Ascending aorta (tissue), 2 donors: ENCODE measurements around the gene ANKMY1. TPM values are rescaled to one million over a fixed set of nuclear protein-coding genes. Genes with fewer than 3 reads are reported as not detected.

Source experiments
- DNase-seq, 2 donors: peaks; one replicate each; pipeline ENCODE4 v3.0.0-alpha.2; 2019; ENCODE audit warnings: low spot score in 2 of 2
- H3K27ac ChIP-seq, 2 donors: fragments of 200-600 bp; sonication (generic); one replicate each; pipeline ENCODE4 v1.5.1; 2016 to 2017; ENCODE audit warnings: mild to moderate bottlenecking in 1 of 2
- H3K27me3 ChIP-seq: fragments of 200-600 bp; sonication (generic); one replicate; pipeline ENCODE4 v1.5.1; 2017
- H3K36me3 ChIP-seq, 2 donors: fragments of 200-600 bp; sonication (generic); one replicate each; pipeline ENCODE4 v1.5.1; 2016
- H3K4me1 ChIP-seq, 2 donors: fragments of 200-600 bp; sonication (generic); one replicate each; pipeline ENCODE4 v1.5.1; 2016 to 2017; ENCODE audit warnings: mild to moderate bottlenecking in 1 of 2
- H3K4me3 ChIP-seq, 2 donors: fragments of 200-600 bp; sonication (generic); one replicate each; pipeline ENCODE4 v1.5.1; 2016 to 2017; ENCODE audit warnings: mild to moderate bottlenecking in 1 of 2
- H3K9me3 ChIP-seq, 2 donors: fragments of 200-600 bp; sonication (generic); one replicate each; pipeline ENCODE4 v1.5.1; 2016
- CTCF ChIP-seq, 3 experiments: fragments of 200-600 bp in 2 of 3; fragments of 450-650 bp in 1 of 3; sonication (generic) in 2 of 3; IDR thresholded peaks; one replicate each; pipeline ENCODE4 v1.5.1; 2016 to 2019; ENCODE audit warnings: antibody characterized with exemption in 3 of 3, mild to moderate bottlenecking in 1 of 3, moderate library complexity in 1 of 3
- intact Hi-C: fragments of 100-400 bp; cut with DNase I; formaldehyde crosslinking; loops from one replicate; pipeline ENCODE4 v1.15.1; 2023
- total RNA-seq: library from RNA; depleted of rRNA; stranded (reverse); fragments of >200 nt; gene quantifications from one replicate; pipeline ENCODE4 v1.1.0, GENCODE V29; 2016

The ANKMY1 gene
- total RNA-seq, 1 donor from 2014 or later, result 14.4 TPM

- intact Hi-C loops, result no loop called here
- no peak overlapping the region for H3K4me3 ChIP-seq
Observed at GRCh38 chr2:240591784-240592183, 34.0 kb upstream of the ANKMY1 start.

GRCh38 chr2:240591226-240591625, 33.4 kb upstream of the ANKMY1 start:
- intact Hi-C loops, result no loop called here
- no peak for DNase-seq

More at GRCh38 chr2:240591784-240592183, 34.0 kb upstream of the ANKMY1 start:
- Histone ChIP-seq H3K27me3 (no peaks in the 10 kb centered on the region), H3K4me1 (peaks cover 15 to 33% of the 10 kb centered on the region in 2 donors), H3K27ac (no peak overlapping the region), H3K9me3 (no peaks in the 10 kb centered on the region), H3K36me3 (peaks cover 9 to 31% of the 10 kb centered on the region in 2 donors)
- TF ChIP-seq CTCF (IDR thresholded peaks at IDR 0.05), result no peak
- peak in 1 of 2 donors; percentile 7 for DNase-seq

GRCh38 chr2:240590681-240591111, 32.9 kb upstream of the ANKMY1 start:
- peak in 1 of 2 donors; percentile 3 for DNase-seq
- Histone ChIP-seq H3K4me3 (no peak overlapping the region), H3K27ac (no peak overlapping the region), H3K4me1 (peaks cover 11 to 22% of the 10 kb centered on the region in 2 donors), H3K36me3 (peaks cover 9 to 31% of the 10 kb centered on the region in 2 donors), H3K27me3 (no peaks in the 10 kb centered on the region), H3K9me3 (no peaks in the 10 kb centered on the region)
- TF ChIP-seq CTCF (IDR thresholded peaks at IDR 0.05), result no peak
- intact Hi-C loops, result no loop called here

More at GRCh38 chr2:240591226-240591625, 33.4 kb upstream of the ANKMY1 start:
- Histone ChIP-seq H3K36me3 (peaks cover 9 to 31% of the 10 kb centered on the region in 2 donors), H3K9me3 (no peaks in the 10 kb centered on the region), H3K4me3 (no peak overlapping the region), H3K27ac (no peak overlapping the region), H3K27me3 (no peaks in the 10 kb centered on the region), H3K4me1 (peaks cover 12 to 27% of the 10 kb centered on the region in 2 donors)
- TF ChIP-seq CTCF (IDR thresholded peaks at IDR 0.05), result no peak

- H3K4me1 ChIP-seq, result peaks cover 16 to 21% of the 10 kb centered on the region in 2 donors
- H3K27me3 ChIP-seq, result no peaks in the 10 kb centered on the region
- no peaks in the 10 kb centered on the region for H3K9me3 ChIP-seq
- no peak overlapping the region for H3K4me3 ChIP-seq
- no peak for TF ChIP-seq CTCF (IDR thresholded peaks at IDR 0.05)
- DNase-seq, result no peak
- no peak overlapping the region for H3K27ac ChIP-seq
- intact Hi-C loops, result no loop called here
- H3K36me3 ChIP-seq, result peaks cover 9 to 31% of the 10 kb centered on the region in 2 donors
Observed at GRCh38 chr2:240589850-240590525, 32.2 kb upstream of the ANKMY1 start.

GRCh38 chr2:240589375-240589774, 31.6 kb upstream of the ANKMY1 start:
- no peak for DNase-seq
- Histone ChIP-seq H3K9me3 (no peaks in the 10 kb centered on the region), H3K27me3 (no peaks in the 10 kb centered on the region), H3K36me3 (peaks cover 9 to 31% of the 10 kb centered on the region in 2 donors), H3K4me1 (peaks cover 20 to 27% of the 10 kb centered on the region in 2 donors), H3K4me3 (no peak overlapping the region), H3K27ac (no peak overlapping the region)
- intact Hi-C loops, result no loop called here
- TF ChIP-seq CTCF (IDR thresholded peaks at IDR 0.05), result no peak
